Measurements from ENCODE around the gene PRKCE.

Gene PRKCE

DNA sequence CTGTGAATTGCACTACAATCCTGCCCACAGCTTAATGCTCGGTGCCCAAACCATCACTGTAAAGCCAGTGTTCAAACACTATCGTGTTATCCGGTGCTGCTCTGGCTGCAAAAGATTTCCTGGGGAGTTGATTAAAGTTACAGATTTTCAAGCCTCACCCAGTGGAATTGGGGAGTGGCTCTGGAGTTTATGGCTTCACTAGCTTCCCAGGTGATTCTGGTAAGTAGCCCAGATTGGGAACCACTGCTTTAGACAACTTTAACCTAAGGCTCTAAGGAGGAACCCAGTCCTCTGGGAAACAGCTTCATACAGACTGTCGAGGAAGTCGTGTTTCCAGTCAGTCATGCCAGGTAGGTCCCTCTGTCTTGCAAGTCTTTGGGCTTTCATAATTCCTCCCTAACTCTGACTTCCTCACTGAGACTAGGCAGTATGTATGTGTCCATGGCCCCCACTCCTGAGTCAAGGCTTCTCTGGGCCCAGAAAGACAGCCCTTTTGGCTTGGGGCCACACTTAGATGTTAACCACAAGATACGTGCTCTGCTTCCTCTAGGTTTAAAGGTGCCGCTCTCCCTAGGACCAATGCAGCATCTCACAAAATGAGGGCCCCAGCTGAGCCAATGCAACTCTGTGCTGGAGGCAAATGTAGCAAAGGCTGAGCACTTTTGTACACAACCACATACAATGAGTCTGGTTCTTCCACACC lies 299.7 kb downstream of the PRKCE start:
- no peak for DNase-seq

DNA sequence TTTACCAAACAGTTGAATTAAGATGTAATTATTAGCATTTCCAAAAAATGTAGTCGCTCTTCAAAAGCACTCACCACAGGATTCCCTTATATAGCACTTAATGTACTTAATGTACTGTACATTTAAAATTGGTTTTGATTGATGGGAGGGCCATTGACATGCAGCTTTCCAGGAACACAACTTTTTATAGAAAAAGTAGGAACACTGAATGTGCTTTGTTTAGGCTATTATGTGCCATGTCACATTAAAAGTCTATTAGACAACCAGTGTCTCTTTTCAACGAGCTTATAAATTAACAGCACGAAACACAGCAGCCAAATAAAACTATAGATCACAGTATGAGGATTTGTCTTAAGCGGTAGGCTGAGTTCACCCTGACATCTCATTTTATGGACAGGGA lies 301.1 kb downstream of the PRKCE start:
- no peak for DNase-seq

DNA sequence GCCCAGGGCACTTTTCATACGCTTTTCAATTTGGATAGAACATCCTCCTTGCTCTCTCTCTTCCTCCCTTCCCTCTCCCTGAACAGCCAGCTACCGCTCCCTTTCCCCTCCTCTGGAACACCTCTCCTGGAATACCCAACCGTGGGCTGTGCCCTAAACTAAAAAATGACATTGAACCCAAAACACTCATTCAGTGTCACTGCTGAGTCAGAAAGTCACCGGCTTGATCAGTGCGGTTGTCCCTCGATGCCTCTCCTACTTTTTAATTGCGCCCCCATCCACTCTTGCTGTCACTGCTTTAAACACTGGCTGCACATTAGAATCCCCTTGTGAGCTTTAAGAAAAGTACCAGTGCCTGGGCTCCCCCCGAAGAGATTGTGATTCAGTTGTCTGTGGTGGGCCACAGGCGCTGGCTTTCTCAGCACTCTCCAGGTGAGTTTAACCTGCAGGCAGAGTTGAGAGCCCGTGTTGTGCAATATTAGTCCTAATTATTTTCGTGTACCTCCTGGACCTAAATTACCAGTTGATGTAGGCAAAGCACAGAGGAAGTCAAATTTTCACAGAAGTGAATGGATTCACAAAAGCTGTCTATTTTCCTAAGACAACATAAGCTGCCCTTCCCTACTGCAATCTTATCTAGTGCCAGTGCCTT lies 302.0 kb downstream of the PRKCE start:
- DNase-seq, result no peak

DNA sequence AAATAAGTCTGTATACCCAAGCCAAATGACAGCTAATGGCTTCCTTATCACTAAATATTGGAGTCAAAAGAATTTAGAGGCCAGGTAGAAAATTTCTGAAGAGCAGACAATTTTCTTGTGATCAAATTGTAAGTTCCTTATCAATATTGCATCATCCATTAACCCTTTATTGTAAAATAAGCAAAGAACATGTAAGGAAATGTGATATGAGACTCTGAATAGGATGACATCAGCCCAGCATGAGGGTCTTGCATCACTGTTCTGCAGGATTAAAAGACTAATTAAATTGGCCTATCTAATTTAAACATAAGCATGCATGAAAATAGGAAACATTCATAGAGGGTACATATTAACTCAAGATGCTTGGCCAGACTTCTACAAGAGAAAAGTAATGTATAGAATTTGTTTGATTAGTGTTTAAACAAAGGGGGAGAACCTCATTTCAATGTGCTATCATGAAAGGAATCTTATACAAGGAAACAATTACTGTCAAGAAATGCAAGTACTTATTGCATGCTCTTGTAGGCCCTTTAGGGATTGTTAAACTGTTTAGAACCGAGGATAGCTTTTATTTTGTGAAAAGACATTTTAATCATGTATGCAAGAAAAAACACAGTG lies 302.9 kb downstream of the PRKCE start:
- no peak for DNase-seq

DNA sequence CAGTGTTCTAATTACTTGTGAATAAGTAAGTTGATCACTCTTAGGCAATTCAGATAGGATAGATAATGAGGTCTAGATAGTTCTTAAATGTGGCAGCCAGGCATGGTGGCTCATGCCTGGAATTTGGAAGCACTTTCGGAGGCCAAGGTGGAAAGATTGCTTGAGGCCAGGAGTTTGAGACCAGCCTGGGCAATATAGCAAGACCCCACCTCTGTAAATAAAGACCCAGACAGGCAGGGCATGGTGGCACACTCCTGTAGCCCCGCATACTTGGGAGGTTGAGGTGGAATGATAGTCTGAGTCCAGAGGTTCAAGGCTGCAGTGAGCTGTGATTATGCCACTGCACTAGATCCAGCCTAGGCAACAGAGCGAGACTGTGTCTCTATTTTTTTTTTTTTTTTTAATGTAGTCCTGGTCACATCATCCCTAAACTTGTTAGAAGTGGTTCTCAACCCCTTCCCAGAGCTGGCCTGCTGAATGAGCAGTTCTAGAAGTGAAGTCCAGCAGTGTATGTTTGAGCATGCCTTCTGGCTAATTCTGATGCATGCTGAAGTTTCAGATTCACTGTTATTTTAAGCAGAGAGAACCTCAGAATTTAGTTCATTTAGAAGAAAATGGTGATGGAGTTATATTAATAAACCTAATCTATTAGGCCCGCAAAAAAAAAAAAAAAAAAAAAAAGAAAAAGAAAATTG lies 306.2 kb downstream of the PRKCE start:
- no peak for DNase-seq

DNA sequence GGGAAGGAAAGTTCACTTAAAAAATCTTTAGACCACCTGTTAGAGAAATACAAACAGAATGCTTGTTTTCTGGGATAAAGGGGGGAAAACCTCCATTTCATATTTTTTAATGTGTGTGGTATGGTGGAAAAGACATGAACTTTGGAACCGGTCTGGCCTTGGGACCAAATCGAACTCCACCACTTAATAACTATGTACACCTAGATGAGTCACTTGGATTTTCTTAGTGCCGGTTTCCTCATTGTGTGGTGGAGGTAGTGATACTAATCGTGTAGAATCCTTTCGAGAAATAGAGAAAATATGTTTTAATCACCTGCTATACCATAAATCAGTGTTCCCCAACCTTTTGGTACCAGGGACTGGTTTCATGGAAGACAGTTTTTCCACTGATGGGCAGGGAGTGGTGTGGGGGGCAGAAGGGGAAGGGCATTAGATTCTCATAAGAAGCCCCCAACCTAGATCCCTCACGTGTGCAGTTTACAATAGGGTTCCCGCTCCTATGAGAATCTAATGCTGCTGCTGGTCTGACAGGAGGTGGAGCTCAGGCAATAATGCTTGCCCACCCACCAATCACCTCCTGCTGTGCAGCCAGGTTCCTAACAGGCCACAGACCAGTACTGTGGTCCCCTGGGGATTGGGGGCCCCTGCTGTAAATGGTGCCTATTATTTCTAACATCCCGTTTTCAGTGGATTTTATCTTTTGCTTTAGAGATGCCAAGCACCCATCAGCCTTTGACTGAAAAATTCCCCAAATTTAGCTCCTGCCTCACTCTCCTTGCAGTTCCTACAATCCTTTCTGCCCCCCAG lies 308.8 kb downstream of the PRKCE start:
- no peak for DNase-seq

DNA sequence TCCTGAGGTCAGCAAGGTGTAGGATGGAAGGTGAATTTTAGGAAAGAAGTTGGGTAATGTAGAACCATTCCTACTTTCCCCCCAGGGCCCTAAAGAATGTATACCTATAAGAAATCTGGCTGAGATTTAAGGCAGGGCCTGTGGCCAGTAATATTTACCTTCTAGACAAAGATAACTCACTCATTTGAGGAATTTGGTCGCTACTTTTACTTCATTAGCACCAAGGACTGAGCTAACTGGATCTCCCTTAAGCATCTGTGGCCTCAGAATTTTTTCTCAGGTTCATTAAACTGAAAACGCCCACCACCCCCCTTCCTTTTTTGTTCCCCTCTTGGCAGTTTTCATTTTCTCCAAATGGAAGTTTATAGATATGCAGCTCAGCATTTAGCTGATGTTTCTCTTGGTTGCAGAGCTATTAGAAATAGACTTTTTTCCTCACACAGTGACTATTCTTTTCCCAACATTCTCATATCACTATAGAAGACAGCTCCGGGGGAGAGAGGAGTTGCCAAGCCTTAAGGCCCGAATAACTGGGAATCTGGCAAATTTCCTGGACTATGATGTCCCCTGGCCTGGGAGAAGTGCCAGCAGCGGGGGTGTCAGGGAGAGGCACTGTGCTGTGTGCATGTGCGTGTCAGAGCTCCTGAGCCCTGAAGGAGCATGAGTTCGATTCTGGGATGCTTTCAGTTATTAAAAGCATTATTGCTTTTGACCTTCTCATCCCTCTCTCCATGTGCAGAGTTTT lies 310.9 kb downstream of the PRKCE start:
- no peak for DNase-seq

DNA sequence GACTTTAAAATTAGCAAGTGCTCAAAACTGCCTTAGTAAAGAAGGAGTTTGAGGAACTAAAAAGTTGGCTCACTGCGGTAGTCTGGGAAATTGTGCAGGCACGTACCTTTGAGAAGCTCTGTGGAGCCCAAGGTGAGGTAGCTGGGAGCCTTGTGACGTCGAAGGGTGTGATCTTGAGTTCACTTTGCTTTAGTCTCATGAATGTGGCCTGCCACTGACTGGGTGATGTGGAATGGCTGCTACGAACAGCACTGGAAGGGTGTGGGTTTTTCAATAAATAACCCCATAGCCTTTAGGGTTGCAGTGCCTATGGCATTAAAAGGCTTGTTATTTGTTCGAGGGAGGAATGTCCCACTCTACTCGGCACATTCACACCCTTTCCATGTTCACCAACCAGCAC lies 312.3 kb downstream of the PRKCE start:
- DNase-seq, result no peak

DNA sequence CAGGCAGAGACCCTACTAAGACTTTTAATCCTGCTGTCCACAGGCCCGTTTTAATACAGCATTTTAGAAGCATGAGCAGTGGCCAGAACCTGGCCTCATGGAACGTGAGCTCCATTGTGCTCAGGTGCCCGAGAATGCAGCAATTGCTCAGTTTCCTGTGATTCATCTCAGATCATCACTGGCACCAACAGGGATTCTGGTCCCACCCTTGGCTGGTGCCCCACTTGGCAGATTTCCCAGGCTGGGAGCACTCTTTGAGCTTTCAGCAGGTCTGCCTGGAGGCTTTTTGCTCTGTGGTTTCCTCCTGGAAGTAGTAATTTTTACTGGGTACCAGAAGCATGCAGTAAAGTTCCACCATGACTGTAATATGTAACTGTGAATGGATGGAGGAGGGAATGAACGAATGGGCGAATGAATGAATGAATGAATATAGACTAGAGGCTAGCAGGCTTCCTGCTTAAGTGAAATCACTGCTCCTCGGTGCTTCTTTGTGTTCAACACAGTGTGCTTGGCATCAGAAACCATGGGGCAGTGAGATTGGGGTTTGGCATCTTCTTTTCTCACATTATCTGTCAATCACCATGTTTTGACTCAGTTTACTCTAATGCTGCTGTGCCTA lies 312.9 kb downstream of the PRKCE start:
- peak; percentile 6 to 16 for DNase-seq

DNA sequence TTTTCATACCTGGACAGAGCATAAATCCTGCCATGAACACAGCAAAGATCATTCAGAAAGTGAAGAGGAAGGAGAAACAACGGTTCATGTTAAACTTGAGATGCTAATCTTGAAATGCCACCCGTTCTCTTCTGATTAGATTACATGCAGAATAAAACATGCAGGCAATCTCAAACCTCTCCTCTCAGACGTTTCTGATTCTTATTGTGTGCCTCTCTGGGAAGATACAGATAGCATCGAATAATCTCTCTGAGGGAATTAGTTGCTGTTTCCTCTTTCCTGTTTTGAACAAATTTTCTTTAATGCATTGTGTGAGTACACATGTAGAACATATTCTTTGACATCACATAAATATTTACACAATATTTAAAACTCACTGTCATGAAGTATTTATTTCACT lies 313.4 kb downstream of the PRKCE start:
- no peak for DNase-seq

DNA sequence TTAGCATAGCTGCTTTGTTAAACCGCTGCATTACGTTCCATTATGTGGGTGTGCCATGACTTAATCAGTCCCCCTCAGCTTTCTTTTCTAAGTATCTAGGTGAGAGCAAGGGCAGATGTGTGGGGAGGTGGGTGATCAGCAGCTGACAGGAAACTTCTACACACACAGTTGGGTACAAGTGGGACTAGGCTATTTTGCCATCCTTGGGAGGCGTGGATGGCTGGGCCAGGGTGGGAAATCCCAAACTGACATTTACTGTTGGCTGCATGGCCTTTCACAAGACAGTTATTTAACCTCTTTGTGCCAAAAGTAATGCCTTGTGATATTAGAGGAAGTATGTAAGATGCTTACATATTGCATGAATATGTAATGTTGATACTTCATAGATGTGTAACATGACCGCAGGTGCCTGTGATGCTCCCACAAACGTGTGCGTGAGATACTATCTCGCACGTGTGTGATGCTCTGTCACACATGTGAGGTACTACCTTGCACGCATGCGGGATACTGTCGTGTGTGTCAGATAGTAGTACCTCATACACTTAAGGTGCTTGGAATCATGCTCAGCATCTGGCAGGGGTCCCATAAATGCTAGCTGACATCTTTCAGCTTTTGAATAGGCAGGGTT lies 314.5 kb downstream of the PRKCE start:
- DNase-seq, result no peak

DNA sequence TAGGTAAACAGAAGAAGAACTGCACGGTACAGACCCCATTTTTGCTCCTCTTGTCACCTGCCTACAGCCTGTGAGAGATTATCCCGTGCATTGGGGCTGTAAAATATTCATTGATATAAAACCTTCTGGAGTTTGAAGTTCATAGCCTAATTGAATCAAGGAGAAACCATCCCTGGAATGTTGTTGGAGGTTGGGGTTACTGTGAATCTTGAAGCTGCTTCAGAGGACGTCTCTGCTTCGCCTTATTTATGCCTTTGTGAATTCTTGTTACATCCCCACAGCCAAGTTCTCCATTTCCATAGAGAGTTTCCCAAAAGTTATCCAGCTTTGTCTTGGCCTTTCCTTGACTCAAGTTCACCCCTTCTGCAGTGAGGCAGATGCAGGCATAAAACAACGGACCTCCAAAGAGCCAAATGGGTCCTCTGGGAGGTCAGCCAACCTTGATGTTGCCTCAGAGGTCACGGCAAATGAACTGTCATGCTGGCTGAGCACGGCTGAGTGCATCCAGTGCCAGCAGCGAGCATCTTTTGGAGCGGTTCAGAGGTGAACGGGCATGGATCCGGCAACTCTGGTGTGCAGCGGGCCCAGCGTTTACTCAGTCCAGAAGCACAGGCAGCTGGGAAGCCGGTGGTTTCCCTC lies 317.6 kb downstream of the PRKCE start:
- DNase-seq, result no peak

DNA sequence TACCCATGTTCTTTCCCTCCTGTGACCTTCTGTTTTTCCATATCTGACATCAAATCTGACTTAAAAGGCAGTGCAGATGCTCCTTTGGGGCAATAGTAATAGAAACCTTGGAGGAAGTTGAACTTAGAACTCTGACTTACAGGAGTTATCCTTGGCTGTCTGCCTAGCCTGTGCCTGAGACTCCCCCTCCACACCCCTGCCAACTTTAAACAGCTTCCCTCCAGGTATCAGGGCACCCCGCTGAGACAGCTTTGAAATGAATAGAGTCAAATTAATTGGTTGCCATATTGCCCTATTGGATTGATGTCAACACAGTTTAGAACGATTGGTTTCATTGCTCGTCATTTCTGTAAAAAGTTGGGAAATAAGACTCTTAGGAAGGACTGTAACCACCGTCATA lies 322.0 kb downstream of the PRKCE start:
- DNase-seq, result no peak

DNA sequence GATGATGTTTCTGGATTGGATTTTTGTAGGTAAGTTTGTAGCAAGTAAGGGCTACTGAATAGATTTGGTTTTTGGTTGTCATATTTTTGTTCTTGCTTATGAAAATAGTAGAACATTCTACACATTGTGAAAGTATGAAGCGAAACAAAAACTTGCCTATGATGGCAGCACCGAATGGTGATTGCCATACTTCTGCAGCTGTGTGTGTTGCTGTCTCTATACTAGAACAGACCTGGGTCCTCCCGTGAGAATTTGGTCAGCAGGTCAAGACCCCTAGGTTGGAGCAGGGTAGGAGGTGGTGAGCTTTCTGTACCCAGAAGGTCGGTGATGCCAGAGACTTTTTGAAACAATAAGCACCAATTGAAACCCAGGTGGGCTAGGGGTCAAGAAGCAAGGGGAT lies 322.6 kb downstream of the PRKCE start:
- DNase-seq, result no peak

DNA sequence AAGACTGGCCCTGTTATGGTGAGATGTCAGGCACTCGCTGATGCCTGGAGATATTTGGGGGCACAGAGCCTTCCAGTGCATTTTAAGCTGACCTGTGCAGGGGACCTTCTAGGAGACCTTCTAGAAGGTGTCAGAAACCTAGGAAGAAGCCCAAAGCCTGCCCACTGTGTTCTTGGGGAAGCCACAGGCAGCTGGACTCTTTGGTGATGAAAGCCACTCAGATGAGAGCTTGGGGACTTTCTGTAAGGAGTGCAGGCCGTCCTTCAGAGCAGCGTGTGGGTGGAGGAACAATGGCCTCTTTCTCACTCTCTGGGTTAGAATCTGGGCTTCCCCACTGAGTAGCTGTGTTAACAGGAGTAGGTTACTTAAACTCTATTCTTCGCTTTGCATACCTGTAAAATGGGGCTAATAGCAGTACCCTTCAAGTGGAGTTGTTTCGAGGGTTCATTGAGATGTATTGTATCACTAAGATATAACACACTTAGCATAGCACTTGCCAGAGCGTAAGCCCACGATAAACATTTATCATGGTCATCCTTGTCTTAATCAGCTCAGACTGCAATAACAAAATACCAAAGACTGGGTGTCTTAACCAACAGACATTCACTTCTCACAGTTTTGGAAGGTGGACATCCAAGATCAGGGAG lies 323.4 kb downstream of the PRKCE start:
- DNase-seq, result no peak

DNA sequence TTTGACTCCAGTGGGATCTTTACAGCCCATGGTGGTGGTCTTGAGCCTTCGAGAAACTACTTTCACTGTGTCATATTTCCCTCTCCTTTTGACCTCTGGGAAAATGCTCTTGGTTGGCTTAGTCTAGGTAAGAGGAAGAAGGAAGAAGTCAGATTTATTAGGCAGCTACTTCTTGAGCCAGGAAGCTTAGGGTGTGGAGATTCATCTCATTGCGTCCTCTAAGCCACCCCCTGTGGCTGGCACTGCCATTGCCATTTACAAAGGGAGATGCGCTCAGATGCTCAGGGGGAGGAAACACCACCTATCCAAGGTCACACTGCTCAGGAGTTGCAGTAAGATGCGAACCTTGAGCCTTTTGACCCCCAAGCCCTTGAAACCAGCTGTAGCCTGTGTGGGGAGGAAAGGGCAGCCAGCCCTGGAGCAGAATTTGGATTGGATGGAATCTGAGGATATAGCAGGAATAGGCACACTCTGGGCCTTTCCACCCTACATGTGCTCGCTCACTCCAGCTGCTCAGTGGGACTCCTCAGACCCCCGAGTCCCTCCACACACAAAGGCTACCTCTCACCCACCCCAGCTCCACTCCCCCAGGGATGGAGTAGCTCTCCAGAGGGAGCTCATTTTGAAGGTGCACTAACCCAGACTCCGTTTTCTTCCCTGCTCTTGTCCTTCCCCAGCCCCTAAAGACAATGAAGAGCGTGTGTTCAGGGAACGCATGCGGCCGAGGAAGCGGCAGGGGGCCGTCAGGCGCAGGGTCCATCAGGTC lies 324.5 kb downstream of the PRKCE start:
- DNase-seq, result no peak

DNA sequence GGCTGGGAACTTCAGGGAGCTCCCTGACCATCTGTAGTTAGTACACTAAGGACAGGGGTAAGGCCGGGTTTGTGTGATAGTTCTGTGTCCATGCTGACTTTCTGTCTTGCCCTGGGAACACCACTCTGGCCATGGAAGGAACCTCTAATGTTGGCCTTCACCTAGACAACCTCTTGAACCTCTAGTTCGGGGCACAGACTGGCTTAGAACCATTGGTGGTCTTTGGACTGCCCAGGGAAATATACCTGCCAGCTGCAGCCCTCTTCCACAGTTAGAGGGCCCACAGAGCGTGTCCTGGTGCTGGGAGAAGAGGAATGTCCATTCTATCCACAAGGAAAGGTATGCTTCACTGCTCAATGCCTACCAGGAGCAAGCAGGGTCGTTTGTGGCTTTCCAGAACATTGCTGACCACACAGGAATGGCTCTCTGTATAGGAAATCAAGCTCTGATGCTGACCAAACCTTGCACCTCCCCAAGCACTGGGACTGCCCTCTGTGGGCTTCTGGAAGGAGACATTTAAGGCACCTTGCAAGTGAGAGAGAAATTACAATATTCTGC lies 326.9 kb downstream of the PRKCE start:
- DNase-seq, result no peak

DNA sequence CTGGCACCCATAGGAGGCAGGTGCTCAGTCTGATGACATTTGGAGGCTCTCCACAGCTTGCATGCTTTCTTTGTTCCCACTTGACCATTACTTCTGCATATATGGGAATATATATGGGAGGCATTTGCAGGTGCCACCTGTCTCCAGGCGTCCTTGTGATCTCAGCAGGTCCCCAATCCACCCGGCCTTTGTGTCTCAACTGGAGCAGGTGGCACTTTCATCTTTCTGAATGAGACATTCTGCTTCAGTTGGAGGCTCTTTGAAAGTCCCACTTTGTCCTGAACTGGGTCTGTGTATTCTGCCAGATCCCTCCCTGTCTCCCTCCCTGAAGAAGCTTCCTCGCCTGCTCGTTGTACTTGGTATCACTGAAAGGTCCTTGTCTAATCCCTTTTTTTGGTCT lies 327.6 kb downstream of the PRKCE start:
- DNase-seq, result no peak
